ENCODE data around the gene HACE1.

DNA sequence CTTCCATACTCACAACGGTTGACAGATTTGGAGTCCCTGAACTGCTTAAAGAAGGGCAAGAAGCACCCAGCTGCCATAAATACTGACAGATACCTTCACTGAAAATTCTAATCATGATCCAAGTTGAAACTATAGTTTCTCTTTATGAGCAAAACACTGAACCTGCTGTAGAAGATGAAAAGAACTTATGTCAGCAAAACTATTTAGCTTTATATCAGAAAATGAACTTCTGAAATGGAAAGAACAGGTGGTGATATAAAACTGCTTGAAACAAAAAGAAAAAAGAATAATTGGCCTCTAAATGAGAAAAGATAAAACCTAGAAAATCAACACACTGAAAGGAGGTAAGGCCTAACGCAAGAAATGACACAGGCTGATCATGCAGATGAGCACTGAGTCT, 72.4 kb downstream of the HACE1 start:
- TF ChIP-seq, protein P1, sequence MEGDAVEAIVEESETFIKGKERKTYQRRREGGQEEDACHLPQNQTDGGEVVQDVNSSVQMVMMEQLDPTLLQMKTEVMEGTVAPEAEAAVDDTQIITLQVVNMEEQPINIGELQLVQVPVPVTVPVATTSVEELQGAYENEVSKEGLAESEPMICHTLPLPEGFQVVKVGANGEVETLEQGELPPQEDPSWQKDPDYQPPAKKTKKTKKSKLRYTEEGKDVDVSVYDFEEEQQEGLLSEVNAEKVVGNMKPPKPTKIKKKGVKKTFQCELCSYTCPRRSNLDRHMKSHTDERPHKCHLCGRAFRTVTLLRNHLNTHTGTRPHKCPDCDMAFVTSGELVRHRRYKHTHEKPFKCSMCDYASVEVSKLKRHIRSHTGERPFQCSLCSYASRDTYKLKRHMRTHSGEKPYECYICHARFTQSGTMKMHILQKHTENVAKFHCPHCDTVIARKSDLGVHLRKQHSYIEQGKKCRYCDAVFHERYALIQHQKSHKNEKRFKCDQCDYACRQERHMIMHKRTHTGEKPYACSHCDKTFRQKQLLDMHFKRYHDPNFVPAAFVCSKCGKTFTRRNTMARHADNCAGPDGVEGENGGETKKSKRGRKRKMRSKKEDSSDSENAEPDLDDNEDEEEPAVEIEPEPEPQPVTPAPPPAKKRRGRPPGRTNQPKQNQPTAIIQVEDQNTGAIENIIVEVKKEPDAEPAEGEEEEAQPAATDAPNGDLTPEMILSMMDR (IDR thresholded peaks at IDR 0.05; ENCODE audit: low read depth, low read length, poor library complexity, severe bottlenecking), result no peak
- no peak for TF ChIP-seq EZH2phosphoT487 (IDR thresholded peaks at IDR 0.05; ENCODE audit: borderline replicate concordance, low read length)
